HUES48 (cell line): ENCODE measurements around the gene CDKN1C.
A peak's percentile ranks its signal among the peaks of the same experiment; 100 is the strongest.

Experiments used
- H3K27ac ChIP-seq: one replicate; pipeline ENCODE4 v1.7.0; 2013; ENCODE audit warnings: low read depth, low read length, inconsistent platforms
- H3K27me3 ChIP-seq: 2 replicates; pipeline ENCODE4 v1.6.1; 2013; ENCODE audit warnings: mild to moderate bottlenecking, low read length; ENCODE audit not compliant: control insufficient read depth, insufficient read depth
- H3K36me3 ChIP-seq: 2 replicates; pipeline ENCODE4 v1.6.1; 2013; ENCODE audit warnings: low read length; ENCODE audit not compliant: control insufficient read depth, insufficient read depth
- H3K4me1 ChIP-seq: 2 replicates; pipeline ENCODE4 v1.6.1; 2013; ENCODE audit warnings: mild to moderate bottlenecking, low read length; ENCODE audit not compliant: control insufficient read depth, insufficient read depth
- H3K4me3 ChIP-seq: 2 replicates; pipeline ENCODE4 v1.5.1; 2013; ENCODE audit warnings: mild to moderate bottlenecking, low read depth, low read length
- H3K9ac ChIP-seq: 2 replicates; pipeline ENCODE4 v1.6.1; 2013; ENCODE audit warnings: mild to moderate bottlenecking, low read depth, low read length, moderate library complexity
- H3K9me3 ChIP-seq: 2 replicates; pipeline ENCODE4 v1.6.1; 2013; ENCODE audit warnings: low read length; ENCODE audit not compliant: control insufficient read depth, insufficient read depth

The CDKN1C gene

GRCh38 chr11:2892967-2893528 lies 7.5 kb upstream of the CDKN1C start:
- H3K4me3 ChIP-seq = peak overlapping the region; percentile 61
- H3K4me1 ChIP-seq = peaks cover 14% of the 10 kb centered on the region
- H3K27ac ChIP-seq = peak overlapping the region; percentile 68
- 0 out of 2 replicates have a peak overlapping the region, but pooled peaks have one; percentile 60 for H3K9ac ChIP-seq
- no peaks in the 10 kb centered on the region for H3K9me3 ChIP-seq
- H3K36me3 ChIP-seq = no peaks in the 10 kb centered on the region
- peaks cover 20% of the 10 kb centered on the region; the same call in 1 of the 2 replicates for H3K27me3 ChIP-seq

DNA sequence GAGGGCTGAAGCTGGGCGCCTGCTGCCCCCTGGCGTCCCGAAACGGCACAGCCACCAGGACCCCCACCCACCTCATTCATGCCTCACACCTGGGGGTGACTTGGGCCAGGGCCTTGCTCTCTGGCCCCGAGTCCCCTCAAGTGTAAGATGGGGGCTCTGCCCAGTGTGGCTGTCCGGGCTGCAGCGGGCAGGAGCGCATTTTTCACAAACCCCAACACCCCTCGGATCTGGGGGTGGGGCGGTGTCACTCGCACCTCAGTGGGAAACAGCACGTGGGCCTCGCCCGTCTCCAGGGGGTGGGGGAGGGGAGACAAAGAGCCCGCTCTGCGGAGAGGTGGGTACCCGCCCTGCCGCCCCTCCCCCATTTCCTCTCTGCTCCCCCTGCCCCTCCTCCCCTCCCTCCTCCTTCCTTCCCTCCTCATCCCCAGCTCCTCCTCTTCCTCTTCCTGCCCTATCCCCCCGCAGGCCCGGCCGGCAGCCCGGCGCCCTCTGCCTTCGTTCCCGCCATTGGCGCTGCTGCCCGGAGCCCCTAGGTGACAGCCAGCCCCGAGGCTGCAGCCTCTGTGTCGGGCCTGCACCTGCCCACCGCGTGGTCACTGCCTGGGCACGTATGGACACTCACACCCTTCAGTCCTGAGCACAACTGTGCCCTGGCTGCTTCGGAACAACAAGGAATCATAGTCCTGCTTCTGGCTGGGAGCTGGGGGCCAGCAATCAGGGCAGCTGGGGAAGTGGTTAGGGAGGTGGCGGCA lies 6.8 kb upstream of the CDKN1C start:
- Histone ChIP-seq H3K9me3 (no peaks in the 10 kb centered on the region), H3K4me1 (peaks cover 20% of the 10 kb centered on the region), H3K36me3 (no peaks in the 10 kb centered on the region), H3K27me3 (peaks cover 25% of the 10 kb centered on the region), H3K27ac (peak overlapping the region; percentile 68), H3K9ac (peak overlapping the region; percentile 65), H3K4me3 (peak overlapping the region; percentile 61)

DNA sequence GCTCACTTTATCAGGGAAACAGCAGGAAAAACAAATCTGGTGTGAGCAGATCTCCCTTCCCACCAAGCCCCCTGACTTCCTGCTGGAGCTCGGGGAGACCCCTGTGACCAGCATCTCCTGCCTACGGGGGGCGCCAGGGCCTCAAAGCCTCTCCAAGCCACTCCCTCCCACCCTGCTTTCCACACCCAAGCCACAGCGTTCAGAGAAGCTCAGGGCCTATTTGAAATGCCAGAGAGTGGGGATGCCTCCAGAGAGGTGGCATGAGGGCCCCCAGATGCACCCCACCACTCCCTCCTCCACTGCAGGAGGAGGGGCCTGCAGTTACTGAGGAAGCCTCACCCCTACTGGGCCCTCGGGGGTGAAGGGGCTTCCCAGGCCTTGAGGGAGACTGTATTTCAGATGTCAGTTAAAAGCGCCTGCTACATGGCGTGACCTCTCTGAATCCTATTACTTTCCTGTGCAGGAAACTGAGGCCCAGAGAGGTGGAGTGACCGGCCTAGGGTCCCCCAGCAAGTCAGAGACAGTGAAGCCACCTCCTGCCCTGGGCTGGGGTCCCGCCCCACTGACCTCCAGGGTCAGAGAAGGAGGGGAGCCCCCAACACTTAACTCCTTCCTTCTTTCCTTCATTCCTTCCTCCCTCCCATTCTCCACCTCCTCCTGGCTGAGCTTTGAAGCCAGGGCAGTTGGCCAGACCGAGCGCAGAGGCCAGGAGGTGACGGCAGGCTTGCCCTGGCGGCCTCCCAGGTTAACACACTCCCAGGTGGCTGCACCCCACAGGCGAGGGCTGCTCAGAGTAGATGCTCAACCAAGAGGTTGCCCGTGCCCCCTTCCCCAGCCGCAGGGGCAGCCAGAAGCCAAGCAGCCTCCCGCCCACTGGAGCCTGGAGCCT lies 6.0 kb upstream of the CDKN1C start:
- H3K4me3 ChIP-seq = no peak overlapping the region
- no peak overlapping the region for H3K27ac ChIP-seq
- H3K36me3 ChIP-seq = no peaks in the 10 kb centered on the region
- H3K9ac ChIP-seq = no peak overlapping the region
- peaks cover 28% of the 10 kb centered on the region for H3K4me1 ChIP-seq
- no peaks in the 10 kb centered on the region for H3K9me3 ChIP-seq
- H3K27me3 ChIP-seq = peaks cover 33% of the 10 kb centered on the region

DNA sequence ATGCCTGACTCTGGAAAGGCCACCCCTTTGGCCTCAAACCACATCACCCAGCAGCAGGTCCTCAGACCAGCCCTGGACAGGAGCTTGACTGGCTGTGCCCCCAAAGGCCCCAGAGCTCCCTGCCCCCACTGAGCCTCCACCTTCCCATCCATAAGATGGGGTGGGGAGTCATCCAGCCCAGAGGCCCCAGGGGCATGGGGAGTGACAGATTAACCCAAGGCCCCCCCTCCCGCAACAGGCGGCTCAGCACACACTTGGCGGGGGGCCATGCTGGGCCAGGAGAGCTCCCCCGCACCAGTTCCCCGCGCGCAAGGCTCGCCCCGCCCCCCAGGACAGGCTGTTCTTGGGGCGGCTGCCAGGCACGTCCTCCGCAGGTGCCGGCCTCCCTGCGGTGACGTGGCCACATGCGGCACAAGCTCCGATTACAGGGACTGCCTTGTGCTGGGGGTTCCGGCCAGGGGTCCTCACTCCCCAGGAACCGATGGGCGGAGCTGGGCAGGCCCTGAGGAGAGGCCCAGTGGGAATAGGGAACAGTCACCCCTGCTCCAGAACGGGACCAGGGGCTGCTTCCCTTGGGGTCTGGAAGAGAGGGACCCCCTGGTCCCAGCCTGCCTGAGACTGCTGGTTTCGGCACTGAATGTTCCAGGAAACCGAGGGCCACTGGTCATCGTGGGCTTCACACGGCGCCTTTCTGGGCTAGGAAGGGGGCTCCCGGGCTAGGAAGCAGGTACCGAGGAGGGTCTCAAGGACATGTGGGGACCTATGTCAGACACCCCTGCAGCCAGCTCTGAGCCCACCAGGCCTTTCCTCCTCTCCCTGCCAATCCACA lies 5.1 kb upstream of the CDKN1C start:
- H3K27ac ChIP-seq = no peak overlapping the region

DNA sequence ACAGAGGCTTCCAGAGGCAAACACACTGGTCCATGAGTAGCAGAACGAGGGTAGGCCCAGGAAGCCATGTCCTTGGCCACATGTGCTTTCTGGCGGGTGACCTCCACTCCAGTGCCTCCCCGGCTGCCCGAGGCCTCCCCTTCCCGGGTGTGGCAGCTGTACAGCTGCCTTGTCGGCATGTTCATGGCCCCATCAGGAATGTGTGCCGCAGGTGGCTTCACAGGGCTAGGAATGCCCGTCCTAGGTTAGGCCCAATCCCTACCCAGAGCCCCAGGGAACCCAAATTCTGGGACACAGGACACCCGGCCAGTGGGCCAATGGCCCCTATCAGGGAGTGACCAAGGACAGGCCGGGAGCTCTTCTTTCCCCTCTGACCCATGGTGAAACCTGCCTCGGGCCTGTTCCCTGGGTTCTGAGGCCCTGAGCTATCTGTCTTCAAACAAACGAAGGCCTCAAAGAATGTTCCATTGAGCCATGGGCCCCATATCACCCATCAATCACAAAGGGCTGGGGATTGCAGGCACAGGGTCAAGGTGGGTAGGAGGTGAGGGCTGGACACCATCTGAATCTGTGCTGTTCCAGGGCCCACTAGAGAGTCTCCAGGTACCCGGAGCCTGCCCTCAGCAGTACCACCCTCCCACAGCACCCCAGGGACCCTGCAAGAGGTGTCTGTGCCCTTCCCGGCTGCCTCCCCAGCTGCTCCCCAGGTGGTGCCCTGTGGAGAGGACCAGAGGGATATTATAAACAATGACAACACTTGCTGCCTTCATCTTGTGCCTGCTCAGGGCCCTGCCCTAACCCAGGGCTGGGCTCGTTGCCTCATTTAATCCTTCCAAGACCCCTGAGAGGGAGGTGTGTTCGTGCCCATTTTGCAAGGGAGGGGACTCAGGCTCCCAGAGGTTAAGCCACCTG lies 4.0 kb upstream of the CDKN1C start:
- Histone ChIP-seq H3K36me3 (no peaks in the 10 kb centered on the region), H3K27me3 (peaks cover 45% of the 10 kb centered on the region), H3K4me3 (no peak overlapping the region), H3K9ac (no peak overlapping the region), H3K27ac (no peak overlapping the region), H3K4me1 (peaks cover 35% of the 10 kb centered on the region), H3K9me3 (no peaks in the 10 kb centered on the region)

More for the DNA sequence above, 5.1 kb upstream of the CDKN1C start:
- H3K27me3 ChIP-seq = peaks cover 38% of the 10 kb centered on the region
- H3K9me3 ChIP-seq = no peaks in the 10 kb centered on the region
- no peak overlapping the region for H3K9ac ChIP-seq
- H3K4me3 ChIP-seq = no peak overlapping the region
- H3K36me3 ChIP-seq = no peaks in the 10 kb centered on the region
- peaks cover 32% of the 10 kb centered on the region for H3K4me1 ChIP-seq

GRCh38 chr11:2888266-2888968 lies 2.8 kb upstream of the CDKN1C start:
- Histone ChIP-seq H3K9ac (no peak overlapping the region), H3K4me3 (no peak overlapping the region), H3K9me3 (no peaks in the 10 kb centered on the region), H3K27me3 (peaks cover 51% of the 10 kb centered on the region), H3K27ac (no peak overlapping the region), H3K4me1 (peaks cover 35% of the 10 kb centered on the region), H3K36me3 (no peaks in the 10 kb centered on the region)

- Histone ChIP-seq H3K27ac (no peak overlapping the region), H3K4me3 (no peak overlapping the region), H3K9ac (no peak overlapping the region), H3K27me3 (peaks cover 58% of the 10 kb centered on the region), H3K4me1 (peaks cover 41% of the 10 kb centered on the region), H3K9me3 (no peaks in the 10 kb centered on the region), H3K36me3 (no peaks in the 10 kb centered on the region)
Observed at GRCh38 chr11:2887515-2888195, 2.1 kb upstream of the CDKN1C start.

GRCh38 chr11:2886936-2887335 lies 1.4 kb upstream of the CDKN1C start:
- Histone ChIP-seq H3K27ac (no peak overlapping the region), H3K9me3 (no peaks in the 10 kb centered on the region), H3K4me3 (no peak overlapping the region), H3K4me1 (peaks cover 43% of the 10 kb centered on the region), H3K27me3 (peaks cover 65% of the 10 kb centered on the region), H3K9ac (no peak overlapping the region), H3K36me3 (no peaks in the 10 kb centered on the region)

DNA sequence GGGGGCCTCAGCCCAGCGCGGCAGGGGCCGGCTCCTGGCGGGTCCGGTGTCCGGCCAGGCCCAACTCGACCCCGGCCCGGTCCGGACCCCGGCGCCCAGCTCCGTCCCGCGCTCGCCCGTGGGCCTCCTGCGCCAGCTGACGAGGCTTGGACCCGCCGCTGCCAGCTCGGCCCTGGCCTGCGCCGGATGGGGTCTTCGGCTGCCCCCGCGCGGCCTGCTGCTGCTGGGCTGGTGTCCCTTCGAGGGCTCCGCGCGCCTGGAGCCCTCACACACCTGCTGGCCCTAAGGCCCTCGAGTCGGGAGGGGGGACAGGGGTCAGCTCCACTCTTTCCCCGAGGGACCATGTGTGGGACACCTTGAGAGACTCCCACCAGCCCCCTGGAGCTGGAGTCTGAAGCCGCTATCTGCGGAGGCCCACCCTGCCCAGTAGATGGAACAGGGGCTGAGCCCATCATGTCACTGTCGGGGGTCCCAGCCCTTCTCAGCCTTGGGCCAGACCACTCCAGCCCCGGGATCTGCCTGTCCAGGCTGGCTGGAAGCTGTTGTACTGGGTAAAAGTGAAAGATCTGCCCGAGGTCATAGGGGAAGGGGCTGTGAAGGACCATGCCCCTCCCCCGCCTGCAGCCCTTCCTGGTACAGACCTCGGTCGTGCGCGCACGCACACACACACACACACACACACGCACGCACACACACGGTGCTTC lies 768 bp upstream of the CDKN1C start:
- Histone ChIP-seq H3K9me3 (no peaks in the 10 kb centered on the region), H3K4me1 (peaks cover 37% of the 10 kb centered on the region), H3K9ac (no peak overlapping the region), H3K4me3 (peak overlapping the region; percentile 38; the same call in 1 of the 2 replicates), H3K27me3 (peaks cover 71% of the 10 kb centered on the region), H3K27ac (no peak overlapping the region), H3K36me3 (no peaks in the 10 kb centered on the region)
